Raji (cell line): Measurements from ENCODE around the gene RNF41.
A peak's percentile ranks its signal among the peaks of the same experiment; 100 is the strongest.

ENCODE experiments used
- POLR2A ChIP-seq: IDR thresholded peaks from 2 replicates; pipeline ENCODE4 v1.6.1; 2011; ENCODE audit warnings: low read depth, low read length, control low read depth; ENCODE audit not compliant: insufficient read depth

The RNF41 gene

DNA sequence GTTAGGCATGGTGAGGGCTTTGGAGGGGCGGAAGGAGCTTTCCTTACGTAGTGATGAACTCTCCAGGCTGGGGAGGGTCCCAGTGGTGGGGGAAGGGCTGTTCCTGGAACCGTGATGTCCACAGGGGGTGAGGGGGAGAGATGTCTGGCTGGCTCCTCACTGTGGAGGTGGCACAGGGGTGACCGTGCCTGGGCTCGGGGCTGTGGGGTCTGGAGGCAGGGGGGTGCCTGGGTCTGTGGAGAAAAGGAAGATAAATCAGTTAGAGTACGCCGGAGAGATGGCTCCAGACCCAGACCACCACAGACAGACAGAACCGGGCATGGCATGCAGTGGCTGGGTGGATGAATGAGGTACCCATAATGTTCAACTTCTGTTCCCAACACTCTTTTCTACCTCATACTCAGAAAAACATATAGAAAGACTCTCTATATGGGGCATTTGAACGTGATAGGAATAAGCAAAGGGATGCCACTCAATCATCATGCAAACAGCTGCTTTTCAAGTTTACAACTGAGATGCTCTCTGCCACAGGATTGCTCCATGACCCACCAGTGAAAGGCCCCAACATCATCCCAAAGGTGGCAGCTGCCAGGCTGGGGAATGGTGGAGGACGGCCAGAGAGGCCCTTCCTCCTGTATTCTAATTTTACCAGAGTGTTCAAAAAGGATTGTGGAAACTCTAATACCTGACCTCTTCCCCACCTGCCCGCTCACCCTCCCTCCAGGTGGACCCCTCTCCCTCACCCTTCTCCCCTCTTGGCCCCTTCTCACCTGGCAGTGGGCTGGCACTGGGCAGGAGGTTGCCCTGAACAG lies 58.0 kb downstream of the RNF41 start:
- TF ChIP-seq POLR2A, result no peak

DNA sequence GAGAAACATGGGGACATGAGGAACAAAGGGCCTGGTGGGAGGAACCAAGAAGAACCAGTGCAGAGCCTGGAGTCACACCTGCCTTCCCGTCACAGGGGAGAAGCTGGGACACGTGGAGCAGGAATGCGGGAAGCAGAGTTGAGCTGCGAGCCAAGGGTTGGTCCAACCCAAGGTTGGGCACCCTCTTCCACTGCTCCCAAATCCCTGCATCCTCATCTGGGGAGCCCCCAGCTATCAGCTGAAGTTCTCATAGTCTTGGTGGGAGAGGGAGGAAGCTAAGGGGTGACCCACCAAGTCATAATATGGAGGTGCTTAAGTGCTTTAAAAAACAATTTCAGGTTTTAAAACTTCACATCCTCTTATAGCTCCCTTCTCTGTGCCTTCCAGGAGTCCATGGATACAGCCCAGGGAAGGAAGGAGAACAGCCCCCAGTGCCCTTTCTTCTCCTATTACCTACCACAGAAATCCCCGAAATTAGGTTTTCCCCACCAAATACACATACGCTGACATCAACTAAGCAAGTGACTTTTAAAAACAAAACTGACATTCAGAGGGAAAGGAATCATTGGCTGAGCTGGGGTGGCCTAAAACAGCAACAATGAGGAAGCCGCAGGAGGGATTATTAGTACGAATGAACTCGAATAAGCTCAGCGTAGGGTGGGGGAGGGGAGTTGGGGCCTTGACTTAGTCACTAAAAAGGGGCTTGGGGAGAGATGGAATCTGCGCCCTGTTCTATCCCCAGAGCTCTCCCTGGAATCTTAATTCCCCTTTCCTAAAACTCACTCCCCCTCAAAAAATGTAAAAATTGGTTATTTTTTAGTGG lies 59.0 kb downstream of the RNF41 start:
- no peak for TF ChIP-seq POLR2A

- TF ChIP-seq POLR2A, result no peak
Observed at GRCh38 chr12:56161690-56162351, 59.9 kb downstream of the RNF41 start.

GRCh38 chr12:56160894-56161689 lies 60.6 kb downstream of the RNF41 start:
- no peak for TF ChIP-seq POLR2A

- no peak for TF ChIP-seq POLR2A
Observed at GRCh38 chr12:56160193-56160763, 61.4 kb downstream of the RNF41 start.

GRCh38 chr12:56159482-56160192 lies 62.1 kb downstream of the RNF41 start:
- no peak for TF ChIP-seq POLR2A

- no peak for TF ChIP-seq POLR2A
Observed at GRCh38 chr12:56158926-56159461, 62.7 kb downstream of the RNF41 start.

- TF ChIP-seq POLR2A, result peak; percentile 96
Observed at GRCh38 chr12:56158029-56158925, 63.4 kb downstream of the RNF41 start, which contains the start of gene MYL6. TSS of gene MYL6 (plus strand) at chr12:56158359. CDS start at chr12:56158402, 43 bp downstream.

DNA sequence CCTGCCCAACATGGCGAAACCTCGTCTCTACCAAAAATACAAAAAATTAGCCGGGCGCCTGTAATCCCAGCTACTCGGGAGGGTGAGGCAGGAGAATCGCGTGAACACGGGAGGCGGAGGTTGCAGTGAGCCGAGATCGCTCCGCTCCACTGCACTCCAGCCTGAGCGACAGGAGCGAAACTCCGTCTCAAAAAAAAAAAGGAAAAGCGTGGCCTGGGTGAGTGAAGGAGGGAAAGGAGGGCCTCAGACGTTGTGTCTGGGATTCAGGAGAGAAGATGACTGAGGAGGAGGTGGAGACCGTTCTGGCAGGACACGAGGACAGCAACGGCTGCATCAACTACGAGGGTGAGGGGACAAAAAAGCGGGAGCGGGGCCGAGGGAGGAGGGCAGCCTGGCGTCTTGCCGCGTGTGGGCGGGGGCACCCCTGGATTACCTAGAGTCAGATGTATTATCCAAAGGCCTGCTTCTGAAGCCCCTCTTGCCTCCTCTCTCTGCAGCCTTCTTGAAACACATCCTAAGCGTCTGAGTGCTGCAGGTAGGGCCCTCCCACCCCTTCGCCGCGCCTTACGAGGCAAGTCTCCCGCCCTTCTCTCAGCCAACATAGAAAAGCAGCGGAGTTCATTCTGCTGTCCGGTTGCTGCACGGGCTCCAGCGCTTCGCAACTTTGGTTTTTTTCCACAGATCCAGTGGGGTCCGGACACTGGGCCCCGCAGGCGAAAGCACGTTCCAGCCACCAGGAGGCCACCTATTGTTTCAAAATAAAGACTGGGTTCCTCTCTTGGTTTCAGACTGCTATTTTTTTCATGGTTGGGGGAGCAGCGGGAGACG lies 64.3 kb downstream of the RNF41 start:
- peak; percentile 31; the same call in 1 of the 2 replicates for TF ChIP-seq POLR2A

DNA sequence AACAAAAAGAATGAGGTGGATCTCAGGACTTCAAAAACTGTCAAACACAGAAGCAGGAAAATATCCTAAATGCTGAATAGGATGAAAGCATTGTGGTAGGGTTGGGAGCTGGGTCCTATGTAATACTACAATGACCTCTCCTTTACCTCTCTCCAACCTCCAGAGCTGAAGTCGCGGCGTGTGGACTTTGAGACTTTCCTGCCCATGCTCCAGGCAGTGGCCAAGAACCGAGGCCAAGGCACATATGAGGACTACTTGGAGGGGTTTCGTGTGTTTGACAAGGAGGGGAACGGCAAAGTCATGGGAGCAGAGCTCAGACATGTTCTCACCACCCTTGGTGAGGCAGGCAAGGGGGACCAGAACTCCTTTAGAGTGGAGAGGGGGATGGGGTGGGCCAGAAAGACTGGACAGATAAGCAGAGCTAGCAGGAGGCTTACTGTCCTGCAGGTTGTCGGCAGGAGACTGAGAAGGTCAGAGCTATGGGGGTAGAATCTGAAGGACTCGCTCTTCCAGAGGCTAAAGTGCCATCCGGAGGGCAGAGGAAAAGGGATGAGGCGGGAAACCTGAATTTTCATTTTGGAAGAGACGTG lies 66.4 kb downstream of the RNF41 start:
- TF ChIP-seq POLR2A, result no peak

DNA sequence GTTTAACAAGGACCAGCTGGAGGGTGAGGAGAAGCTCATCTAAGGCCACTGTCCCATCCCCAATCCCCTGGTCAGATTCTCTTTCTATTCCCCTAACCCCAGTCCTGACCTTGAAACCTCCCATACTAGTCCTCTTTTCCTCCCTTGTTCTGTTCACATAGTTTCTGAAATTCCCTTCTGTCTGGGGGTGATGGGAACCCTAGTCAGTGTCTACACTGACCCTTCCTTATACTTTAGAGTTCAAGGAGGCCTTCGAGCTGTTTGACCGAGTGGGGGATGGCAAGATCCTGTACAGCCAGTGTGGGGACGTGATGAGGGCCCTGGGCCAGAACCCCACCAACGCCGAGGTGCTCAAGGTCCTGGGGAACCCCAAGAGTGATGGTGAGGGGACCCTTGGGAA lies 66.9 kb downstream of the RNF41 start:
- no peak for TF ChIP-seq POLR2A
